T-helper 1 cell (primary cell): ENCODE results near the gene CENPE.

Experiments
- DNase-seq, 5 donors: peaks; one replicate each; pipeline ENCODE4 v3.0.0-alpha.2; 2012 to 2020

CENPE gene

DNA sequence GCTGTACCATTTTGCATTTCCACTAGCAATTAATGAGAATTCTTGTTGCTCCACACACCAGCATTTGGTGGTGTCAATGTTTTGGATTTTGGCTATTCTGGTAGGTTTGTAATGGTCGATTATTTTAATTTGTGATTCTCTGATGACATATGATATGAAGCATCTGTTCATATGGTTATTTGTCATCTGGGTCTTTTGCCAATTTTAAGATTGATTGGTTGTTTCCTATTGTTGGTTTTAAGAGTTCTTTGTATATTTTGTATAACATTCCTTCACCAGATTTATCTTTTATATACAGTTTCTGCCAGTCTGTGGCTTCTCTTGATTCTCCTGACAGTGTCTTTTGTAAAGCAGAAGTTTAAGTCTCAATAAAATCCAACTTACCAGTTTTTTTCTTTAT, 80.0 kb downstream of the CENPE start:
- no peak for DNase-seq

DNA sequence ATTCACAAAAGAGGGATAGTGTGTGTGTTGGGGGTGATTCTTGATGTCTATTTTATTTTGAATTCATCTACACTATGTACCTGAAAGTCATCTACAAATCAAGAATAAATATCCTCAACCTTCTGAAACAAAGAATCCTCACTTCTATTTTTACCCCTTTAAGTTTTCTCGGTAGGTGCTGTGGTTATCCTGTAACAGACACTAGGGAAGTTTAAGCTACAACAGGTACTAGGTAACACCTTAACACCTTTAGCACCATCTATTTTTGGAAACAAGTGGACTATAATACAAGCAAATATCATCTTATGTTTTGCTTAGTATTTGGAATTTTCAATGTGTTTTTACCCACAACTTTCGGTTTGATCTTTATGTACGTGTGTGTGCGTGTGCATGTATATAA, 86.5 kb downstream of the CENPE start:
- no peak for DNase-seq

DNA sequence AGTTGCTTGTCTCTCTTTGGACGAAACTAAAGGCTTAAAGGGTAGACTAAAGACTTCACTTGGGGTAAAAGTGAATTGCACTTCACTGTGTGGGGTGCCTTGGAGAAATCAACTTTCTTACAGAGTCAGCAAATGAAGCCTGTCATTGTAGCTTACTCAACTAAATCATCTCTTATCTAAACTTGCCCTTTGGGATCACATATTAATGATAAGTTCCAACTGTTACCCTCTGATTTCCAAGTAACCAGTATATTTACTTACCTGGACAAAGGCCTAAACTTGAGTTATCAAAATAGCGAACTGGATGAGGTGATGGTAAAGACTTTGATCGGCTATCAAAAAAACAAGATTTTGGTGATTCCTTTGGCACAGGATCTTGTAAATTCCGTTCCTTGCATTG, 89.6 kb downstream of the CENPE start:
- DNase-seq: no peak

GRCh38 chr4:103105558-103106356, 92.4 kb downstream of the CENPE start:
- no peak for DNase-seq

DNA sequence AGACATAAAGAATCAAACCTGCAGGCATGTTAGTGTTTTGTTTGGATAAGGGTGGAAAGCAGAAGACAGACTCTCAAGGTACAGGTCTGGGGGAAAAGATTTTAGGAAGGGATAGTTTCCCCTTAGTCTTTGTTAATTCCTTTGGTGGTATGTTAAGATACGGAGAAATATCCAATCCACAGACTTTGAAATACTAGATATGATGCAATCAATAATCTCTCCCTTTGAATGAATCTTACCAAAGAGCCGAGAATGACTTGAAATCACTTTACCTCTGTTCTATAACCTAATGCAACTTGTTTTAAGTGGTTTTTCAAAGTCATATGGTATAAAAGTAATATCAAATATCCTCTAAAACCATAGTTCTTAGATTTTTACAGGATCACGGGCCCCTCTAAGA, 93.3 kb downstream of the CENPE start:
- no peak for DNase-seq

DNA sequence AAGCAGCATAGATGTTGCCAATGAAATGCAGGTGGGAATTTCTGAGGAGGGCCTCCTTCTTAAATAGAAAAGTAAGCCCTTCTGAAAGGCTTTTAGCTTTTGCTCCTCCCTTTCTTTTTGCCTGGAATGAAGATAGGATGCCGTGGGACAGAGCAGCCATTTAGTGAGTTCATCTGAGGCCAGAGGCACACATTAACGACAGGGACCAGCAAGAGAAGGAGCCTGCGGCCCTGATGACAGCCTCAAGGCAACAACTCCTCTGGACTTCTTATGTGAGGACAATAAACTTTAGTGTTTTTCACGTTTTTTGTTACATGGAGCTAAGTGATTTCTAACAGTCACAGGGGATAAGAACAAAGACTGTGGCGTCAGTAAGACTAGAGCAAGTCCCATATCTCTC, 97.5 kb downstream of the CENPE start:
- no peak for DNase-seq

GRCh38 chr4:103099691-103100392, 98.3 kb downstream of the CENPE start, which contains the start of gene BDH2:
TSS of gene BDH2 (minus strand) at chr4:103099834. CDS start at chr4:103096254, 3,580 bp downstream.
- DNase-seq: peak in 4 of 5 donors; percentile 17 to 84 (median 40)

DNA sequence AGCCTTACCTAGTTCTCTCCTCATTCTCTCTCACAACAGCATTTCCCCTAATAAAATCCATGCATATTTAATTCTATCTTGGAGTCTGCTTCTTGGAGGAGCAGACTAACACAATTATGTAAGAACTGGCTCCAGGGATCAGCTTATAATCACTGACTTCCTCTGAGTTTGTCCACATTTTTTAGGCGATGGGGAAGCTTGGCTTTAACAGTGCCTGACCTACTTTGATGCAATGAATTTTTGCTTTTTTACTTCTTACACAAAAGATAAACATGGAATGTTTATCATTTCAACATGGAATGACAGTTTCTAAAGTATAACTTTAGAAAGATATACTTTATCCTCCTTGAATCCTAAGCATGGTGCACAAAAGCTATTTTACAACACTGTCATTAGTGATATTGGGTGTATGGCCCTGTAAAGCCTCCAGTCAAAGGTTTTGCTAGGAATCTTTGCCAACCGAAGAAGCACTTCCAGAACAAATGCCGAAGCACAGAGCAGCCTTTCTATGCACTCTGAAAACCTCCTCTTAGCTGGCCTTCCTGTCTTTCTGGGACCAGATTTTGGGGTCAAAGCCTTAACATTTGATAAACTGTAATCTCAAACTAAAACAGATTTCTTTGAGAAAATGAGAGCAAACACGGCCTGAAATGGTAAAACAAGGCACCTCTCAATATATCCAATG, 99.2 kb downstream of the CENPE start:
- DNase-seq: no peak

DNA sequence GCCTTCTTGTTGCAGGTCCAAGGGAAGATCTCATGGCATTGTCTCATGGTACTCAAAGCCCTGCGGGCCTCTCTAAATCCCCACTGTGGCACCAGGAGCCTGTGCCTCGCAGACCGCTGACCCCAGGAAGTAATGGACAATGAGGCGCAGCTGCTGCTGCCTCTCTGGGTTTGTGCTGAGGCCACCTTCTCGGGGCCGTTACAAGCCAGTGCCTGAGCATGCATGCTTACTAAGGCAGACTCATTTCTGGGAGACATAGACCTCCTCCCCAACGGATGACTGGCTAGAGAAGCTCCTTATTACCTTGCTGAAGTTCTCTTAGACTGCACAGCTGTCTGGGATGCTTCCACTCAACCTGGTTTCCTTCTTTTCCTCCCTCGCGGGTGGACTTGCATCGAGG, 99.8 kb downstream of the CENPE start:
- no peak for DNase-seq

DNA sequence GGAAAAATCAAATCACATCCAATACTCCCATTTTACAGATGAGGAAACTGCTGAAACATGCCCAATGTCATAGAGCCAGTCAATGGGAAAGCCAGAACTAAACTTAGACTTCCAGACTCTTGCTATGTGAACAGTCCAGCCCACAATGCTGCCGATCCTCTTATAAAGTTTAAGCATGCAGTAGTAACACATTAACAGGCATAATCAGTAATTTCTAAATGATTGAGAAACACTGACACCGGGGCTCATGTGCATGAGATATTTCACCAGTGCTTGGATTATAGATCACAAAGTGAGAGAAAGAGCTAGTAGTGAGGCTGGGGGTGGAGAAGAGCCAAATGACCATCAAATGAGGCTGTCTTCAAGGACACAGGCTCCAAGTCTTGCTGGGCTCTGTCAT, 101.0 kb downstream of the CENPE start:
- no peak for DNase-seq

DNA sequence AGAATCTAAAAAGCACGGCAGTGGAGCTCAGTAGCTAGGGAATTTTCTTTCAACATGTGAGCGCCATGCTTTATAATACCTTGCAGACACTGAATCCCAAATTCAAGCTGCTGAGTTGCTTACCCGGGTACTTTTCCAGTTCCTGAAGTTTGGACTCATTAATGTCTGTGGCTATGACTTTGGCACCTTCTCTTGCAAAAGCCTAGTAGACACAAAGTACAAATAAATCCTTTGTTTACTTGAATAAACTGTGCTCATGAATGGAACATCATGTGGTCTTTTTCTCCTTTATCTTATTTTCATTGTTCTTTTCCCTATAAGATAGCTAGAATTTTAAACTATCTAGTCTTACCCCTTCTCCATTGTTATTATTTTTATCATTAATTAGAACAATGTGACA, 103.1 kb downstream of the CENPE start:
- no peak for DNase-seq

GRCh38 chr4:103092245-103092644, 105.9 kb downstream of the CENPE start:
- no peak for DNase-seq

GRCh38 chr4:103091601-103092223, 106.4 kb downstream of the CENPE start:
- peak in 3 of 5 donors; percentile 24 to 79 (median 24) for DNase-seq

DNA sequence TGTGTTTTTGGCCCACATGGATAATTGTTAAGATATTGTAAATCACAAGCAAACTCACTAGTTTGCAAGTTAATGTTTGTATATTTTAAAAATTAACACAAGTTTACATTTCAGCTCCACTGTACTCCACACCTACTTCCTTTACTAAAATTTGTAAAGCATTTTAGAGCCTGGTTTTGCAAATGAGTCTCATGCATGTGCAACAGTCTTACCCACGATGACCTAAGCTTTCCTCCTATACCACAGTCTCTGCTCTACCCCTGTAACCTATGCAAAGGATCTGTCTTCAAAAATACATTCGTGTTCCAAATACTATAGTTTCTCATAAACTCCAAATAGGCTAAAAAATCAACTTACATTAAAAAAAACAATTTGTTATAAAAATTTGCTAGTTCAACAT, 108.7 kb downstream of the CENPE start:
- DNase-seq: peak in 1 of 5 donors; percentile 18

GRCh38 chr4:103086551-103086950, 111.6 kb downstream of the CENPE start:
- no peak for DNase-seq

GRCh38 chr4:103085555-103086196, 112.5 kb downstream of the CENPE start:
- no peak for DNase-seq

- DNase-seq: no peak
These were observed 118.5 kb downstream of the CENPE start for GRCh38 chr4:103079621-103080020.

DNA sequence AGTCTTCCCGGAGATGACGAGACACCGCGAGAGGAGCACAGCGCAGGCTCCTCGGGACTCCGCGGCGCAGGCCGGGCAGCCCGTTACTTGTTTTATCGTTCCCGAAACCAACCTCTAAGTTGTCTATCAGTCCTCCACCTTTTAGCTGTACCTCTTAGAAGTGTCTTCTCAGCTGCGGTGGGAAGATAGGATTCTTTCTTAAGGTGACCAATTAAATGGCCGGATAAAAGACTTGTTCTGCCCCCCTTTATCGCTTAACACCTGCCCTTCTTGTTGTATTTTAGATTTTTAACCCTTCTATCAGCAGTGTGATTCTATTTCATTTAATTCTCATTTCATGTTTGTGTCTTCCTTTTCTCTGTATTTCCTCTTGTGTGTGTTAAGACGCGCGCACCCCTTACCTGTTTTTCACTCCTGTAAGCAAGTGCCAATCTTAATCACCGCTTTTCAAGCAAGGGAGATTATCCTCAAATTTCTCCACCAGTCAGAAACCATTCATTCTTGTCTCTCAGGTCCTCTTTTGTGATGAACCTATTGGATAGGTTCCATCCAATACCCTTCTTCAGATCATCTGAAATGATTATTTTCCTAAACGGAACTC, 121.3 kb downstream of the CENPE start, which contains the start of gene SLC9B2:
SLC9B2 (minus strand) TSS at position 15 of the 601 bp plus-strand sequence. CDS start 9,211 bp downstream, outside the sequence.
- peak in 1 of 5 donors; percentile 67 for DNase-seq

GRCh38 chr4:103075894-103076746, 122.0 kb downstream of the CENPE start:
- DNase-seq: peak; percentile 26 to 68 (median 41)

DNA sequence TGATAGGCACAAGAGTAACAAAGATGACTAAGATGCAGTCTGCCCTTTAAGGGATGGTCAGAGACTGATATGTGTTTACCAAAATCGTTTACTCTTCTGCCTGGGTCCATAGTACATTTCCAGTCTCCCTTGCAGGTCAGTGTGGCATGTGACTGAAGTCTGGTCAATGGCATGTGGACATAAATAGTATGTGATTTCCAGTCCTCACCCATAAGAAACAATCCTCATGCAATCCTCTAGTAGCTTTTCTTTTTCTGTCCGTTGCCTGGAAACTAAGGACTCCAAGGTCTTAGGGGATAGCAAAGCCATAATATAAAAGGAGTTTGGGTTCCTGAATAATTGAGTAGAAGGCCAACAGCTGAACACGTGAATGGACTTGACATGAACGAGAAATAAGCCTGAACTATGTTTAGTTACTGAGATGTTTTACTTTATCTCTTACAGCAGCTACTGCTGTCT, 122.7 kb downstream of the CENPE start:
- DNase-seq: no peak
